Glutamatergic neuron (in vitro differentiated cells): ENCODE results near the gene STRA6. TPM values are rescaled to one million over a fixed set of nuclear protein-coding genes. Genes with fewer than 3 reads are reported as not detected.

ENCODE experiments used
- DNase-seq: peaks from one replicate; pipeline ENCODE4 v3.0.0; 2022
- H3K27ac Mint-ChIP-seq: one replicate; pipeline ENCODE4 v1.8.0; 2020; ENCODE audit warnings: mild to moderate bottlenecking, mixed read lengths, inconsistent platforms; ENCODE audit not compliant: unreplicated experiment
- H3K27me3 Mint-ChIP-seq: one replicate; pipeline ENCODE4 v1.8.0; 2020; ENCODE audit warnings: mild to moderate bottlenecking, moderate library complexity, mixed read lengths, inconsistent platforms; ENCODE audit not compliant: unreplicated experiment
- H3K36me3 Mint-ChIP-seq: one replicate; pipeline ENCODE4 v1.8.0; 2020; ENCODE audit warnings: mild to moderate bottlenecking, mixed read lengths, inconsistent platforms; ENCODE audit not compliant: unreplicated experiment
- H3K4me1 Mint-ChIP-seq: one replicate; pipeline ENCODE4 v1.8.0; 2020; ENCODE audit warnings: mild to moderate bottlenecking, low read depth, mixed read lengths, inconsistent platforms; ENCODE audit not compliant: unreplicated experiment
- H3K4me3 Mint-ChIP-seq: one replicate; pipeline ENCODE4 v1.8.0; 2020; ENCODE audit warnings: mild to moderate bottlenecking, mixed read lengths, inconsistent platforms; ENCODE audit not compliant: unreplicated experiment
- H3K9me3 Mint-ChIP-seq: one replicate; pipeline ENCODE4 v1.8.0; 2020; ENCODE audit warnings: mild to moderate bottlenecking, moderate library complexity, mixed read lengths, inconsistent platforms; ENCODE audit not compliant: unreplicated experiment
- total RNA-seq: library from RNA; stranded (reverse); fragmentation: NEBNext Ultra II Directional; extraction: Animal tissue kit (Norgen Biotek cat#: 25700); gene quantifications from one replicate; pipeline ENCODE4 v1.2.1, GENCODE V29; 2021; ENCODE audit not compliant: unreplicated experiment
- TF ChIP-seq, protein P1 (sequence below): fragments of 200-600 bp; sonication (generic); IDR thresholded peaks from one replicate; pipeline ENCODE4 v1.5.0; 2021; ENCODE audit not compliant: partially characterized antibody, unreplicated experiment

The STRA6 gene
- total RNA-seq, 1 donor from 2014 or later, result 8.4 TPM

- Mint-ChIP-seq H3K27ac (no peak overlapping the region), H3K36me3 (no peaks in the 10 kb centered on the region), H3K4me3 (no peak overlapping the region), H3K4me1 (peaks cover 18% of the 10 kb centered on the region), H3K9me3 (peaks cover 9% of the 10 kb centered on the region), H3K27me3 (peaks cover 9% of the 10 kb centered on the region)
- TF ChIP-seq, protein P1, sequence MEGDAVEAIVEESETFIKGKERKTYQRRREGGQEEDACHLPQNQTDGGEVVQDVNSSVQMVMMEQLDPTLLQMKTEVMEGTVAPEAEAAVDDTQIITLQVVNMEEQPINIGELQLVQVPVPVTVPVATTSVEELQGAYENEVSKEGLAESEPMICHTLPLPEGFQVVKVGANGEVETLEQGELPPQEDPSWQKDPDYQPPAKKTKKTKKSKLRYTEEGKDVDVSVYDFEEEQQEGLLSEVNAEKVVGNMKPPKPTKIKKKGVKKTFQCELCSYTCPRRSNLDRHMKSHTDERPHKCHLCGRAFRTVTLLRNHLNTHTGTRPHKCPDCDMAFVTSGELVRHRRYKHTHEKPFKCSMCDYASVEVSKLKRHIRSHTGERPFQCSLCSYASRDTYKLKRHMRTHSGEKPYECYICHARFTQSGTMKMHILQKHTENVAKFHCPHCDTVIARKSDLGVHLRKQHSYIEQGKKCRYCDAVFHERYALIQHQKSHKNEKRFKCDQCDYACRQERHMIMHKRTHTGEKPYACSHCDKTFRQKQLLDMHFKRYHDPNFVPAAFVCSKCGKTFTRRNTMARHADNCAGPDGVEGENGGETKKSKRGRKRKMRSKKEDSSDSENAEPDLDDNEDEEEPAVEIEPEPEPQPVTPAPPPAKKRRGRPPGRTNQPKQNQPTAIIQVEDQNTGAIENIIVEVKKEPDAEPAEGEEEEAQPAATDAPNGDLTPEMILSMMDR, result no peak
- no peak for DNase-seq
These were observed 14.4 kb downstream of the STRA6 start for GRCh38 chr15:74188216-74188615.

GRCh38 chr15:74185710-74186348 lies 16.8 kb downstream of the STRA6 start:
- TF ChIP-seq, protein P1, result no peak
- H3K9me3 Mint-ChIP-seq, result peaks cover 6% of the 10 kb centered on the region
- no peak for DNase-seq
- H3K36me3 Mint-ChIP-seq, result no peaks in the 10 kb centered on the region
- peaks cover 8% of the 10 kb centered on the region for H3K27me3 Mint-ChIP-seq
- H3K27ac Mint-ChIP-seq, result no peak overlapping the region
- H3K4me3 Mint-ChIP-seq, result no peak overlapping the region
- H3K4me1 Mint-ChIP-seq, result peaks cover 10% of the 10 kb centered on the region

DNA sequence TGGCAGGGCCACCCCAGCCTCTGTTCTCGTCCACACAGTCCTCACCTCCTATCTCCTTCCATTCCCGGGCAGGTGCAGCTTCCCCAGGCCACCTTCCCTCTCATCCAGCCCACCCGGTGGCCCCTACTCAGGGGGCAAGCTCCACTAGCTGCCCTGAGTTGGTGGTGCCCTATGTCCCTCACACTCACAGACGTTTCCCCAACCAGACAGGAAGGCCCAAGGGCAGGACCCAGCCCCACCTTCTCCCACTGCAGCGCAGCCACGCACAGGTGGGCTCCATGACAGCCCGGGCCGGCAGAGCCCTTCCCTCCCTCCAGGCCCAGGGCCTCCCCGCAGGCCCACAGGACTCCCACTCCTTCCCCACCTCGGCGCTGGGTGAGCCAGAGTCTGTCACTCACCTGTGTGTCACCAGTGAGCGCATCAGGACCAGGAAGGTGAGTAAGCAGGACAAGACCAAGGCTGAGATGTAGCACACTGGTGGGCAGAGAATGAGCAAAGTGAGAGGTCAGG lies 17.9 kb downstream of the STRA6 start:
- Mint-ChIP-seq H3K27me3 (peaks cover 10% of the 10 kb centered on the region), H3K27ac (no peak overlapping the region), H3K36me3 (no peaks in the 10 kb centered on the region), H3K9me3 (peaks cover 9% of the 10 kb centered on the region), H3K4me1 (peaks cover 18% of the 10 kb centered on the region), H3K4me3 (no peak overlapping the region)
- no peak for DNase-seq
- TF ChIP-seq, protein P1, result no peak

- H3K4me3 Mint-ChIP-seq, result no peak overlapping the region
- TF ChIP-seq, protein P1, result no peak
- DNase-seq, result peak; percentile 8
- H3K27ac Mint-ChIP-seq, result peak overlapping the region; percentile 70
- H3K4me1 Mint-ChIP-seq, result peaks cover 30% of the 10 kb centered on the region
- H3K9me3 Mint-ChIP-seq, result peaks cover 11% of the 10 kb centered on the region
- peaks cover 15% of the 10 kb centered on the region for H3K27me3 Mint-ChIP-seq
- H3K36me3 Mint-ChIP-seq, result no peaks in the 10 kb centered on the region
These were observed 20.5 kb downstream of the STRA6 start for GRCh38 chr15:74182131-74182530.

GRCh38 chr15:74180881-74181602 lies 21.5 kb downstream of the STRA6 start:
- peaks cover 21% of the 10 kb centered on the region for H3K27me3 Mint-ChIP-seq
- peak; percentile 25 for DNase-seq
- TF ChIP-seq, protein P1, result no peak
- peak overlapping the region; percentile 75 for H3K4me3 Mint-ChIP-seq
- peaks cover 40% of the 10 kb centered on the region for H3K4me1 Mint-ChIP-seq
- no peaks in the 10 kb centered on the region for H3K36me3 Mint-ChIP-seq
- peak overlapping the region; percentile 84 for H3K27ac Mint-ChIP-seq
- peaks cover 11% of the 10 kb centered on the region for H3K9me3 Mint-ChIP-seq
